PC-9 (cell line): ENCODE measurements around the gene ATP4B.

Source experiments
- CTCF ChIP-seq: fragments of 200-600 bp; sonication (generic); conservative IDR thresholded peaks from 2 replicates; pipeline ENCODE4 v1.6.1; 2017; ENCODE audit warnings: mixed run types, antibody characterized with exemption, mild to moderate bottlenecking, moderate library complexity
- EZH2 ChIP-seq: fragments of 200-600 bp; sonication (generic); IDR thresholded peaks from 2 replicates; pipeline ENCODE4 v1.8.0; 2017; ENCODE audit warnings: antibody characterized with exemption, low read depth

GRCh38 chr13:113631341-113632095 is 26.5 kb downstream of the ATP4B start:
- TF ChIP-seq EZH2 (no peak), CTCF (no peak)
